GM18907 (cell line): ENCODE measurements around the gene RETSAT.
"Not testable (repeated sequence)": the region's sequence is repeated elsewhere in the genome, so short reads cannot be mapped to it uniquely, and the experiment has no call there.

Experiments
- ATAC-seq: cut with Tn5 transposase; IDR thresholded peaks from one replicate; pipeline ENCODE4 v1.9.1; 2021; ENCODE audit warnings: mild to moderate bottlenecking, moderate library complexity; ENCODE audit not compliant: unreplicated experiment

Gene RETSAT

DNA sequence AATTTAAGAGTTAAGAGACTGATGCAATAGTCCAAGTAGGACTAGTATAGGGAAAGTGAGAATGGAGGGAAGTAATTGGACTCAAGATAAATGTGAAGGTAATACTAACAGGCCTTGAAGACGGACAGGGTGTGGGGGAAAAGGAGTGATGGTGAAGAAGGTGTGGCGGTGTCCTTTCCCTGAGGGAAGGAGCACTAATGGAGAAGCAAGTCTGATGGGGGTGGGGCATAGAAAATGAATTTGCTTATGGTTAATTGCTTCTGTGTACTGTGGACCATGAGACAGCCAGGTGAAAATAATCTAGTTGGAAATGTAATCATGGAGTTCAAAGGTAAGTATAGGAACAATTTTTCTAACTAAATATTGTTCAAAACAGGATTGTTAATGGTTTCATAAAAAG lies 19.4 kb downstream of the RETSAT start:
- no peak for ATAC-seq

DNA sequence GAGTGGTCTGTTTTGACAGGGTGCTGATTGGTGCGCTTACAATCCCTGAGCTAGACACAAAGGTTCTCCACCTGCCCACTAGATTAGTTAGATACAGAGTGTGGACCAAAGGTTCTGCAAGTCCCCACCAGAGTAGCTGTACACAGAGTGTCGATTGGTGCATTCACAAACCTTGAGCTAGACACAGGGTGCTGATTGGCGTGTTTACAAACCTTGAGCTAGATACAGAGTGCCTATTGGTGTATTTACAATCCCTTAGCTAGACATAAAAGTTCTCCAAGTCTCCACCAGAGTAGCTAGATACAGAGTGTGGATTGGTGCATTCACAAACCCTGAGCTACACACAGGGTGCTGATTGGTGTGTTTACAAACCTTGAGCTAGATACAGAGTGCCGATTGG lies 20.5 kb downstream of the RETSAT start:
- not testable (repeated sequence) for ATAC-seq

DNA sequence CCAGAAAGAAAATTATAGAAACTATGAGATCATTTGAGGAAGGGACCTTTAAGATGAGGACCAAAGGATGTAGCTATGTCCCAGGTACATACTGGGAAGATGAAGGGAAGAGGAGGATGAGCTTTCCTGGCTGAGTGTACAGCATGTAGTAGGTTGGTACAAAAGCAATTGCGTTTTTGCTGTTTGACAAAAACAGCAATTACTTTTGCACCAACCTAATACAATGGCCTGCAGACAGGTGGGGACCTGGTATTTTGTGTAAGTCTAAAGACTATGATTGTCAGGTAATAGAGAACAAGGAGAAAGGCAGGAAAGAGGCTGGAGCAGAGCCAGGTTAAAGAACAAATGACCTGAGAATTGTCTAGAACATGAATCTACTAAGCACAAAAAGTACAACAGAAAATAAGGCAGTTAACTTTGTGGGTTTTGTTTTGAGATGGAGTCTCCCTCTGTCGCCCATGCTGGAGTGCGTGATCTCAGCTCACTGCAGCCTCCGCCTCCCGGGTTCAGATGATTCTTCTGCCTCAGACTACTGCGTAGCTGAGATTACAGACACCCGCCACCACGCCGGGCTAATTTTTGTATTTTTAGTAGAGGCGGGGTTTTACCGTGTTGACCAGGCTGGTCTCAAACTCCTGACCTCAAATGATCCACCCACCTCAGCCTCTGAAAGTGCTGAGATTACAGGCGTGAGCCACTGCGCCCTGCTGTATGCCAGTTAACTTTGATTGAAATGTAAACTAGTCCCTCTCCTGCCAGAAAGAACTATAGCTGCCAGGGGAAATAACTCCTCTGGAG lies 23.3 kb downstream of the RETSAT start:
- ATAC-seq = no peak

DNA sequence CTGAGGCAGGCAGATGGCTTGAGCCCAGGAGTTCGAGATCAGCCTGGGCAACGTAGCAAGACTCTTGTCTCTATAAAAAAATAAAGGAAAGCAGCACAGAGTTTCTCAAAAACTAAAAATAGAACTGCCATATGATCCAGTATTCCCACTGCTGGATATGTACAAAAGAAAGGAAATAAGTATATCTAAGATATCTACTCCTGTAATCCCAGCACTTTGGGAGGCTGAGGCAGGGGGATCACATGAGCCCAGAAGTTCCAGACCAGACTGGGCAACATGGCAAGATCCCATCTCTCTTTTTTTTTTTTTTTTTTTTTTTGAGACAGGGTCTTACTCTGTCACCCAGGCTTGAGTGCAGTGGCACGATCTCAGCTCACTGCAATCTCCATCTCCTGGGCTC lies 24.6 kb downstream of the RETSAT start:
- ATAC-seq = not testable (repeated sequence)

DNA sequence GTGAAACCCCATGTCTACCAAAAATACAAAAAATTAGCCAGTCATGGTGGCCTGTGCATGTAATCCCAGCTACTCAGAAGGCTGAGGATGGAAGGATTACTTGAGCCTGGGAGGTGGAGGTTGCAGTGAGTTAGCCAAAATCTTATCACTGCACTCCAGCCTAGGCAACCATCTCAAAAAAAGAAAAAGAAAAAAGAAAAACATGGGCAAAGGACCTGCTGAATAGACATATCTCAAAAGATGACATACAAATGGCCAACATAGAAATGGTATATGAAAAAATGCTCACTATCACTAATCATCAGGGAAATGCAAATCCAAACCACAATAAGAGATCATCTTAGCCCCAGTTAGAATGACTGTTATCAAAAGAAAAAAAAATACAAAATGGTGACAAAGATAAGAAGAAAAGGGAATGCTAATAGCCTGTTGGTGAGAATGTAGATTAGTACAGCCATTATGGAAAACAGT lies 25.1 kb downstream of the RETSAT start:
- ATAC-seq = no peak

DNA sequence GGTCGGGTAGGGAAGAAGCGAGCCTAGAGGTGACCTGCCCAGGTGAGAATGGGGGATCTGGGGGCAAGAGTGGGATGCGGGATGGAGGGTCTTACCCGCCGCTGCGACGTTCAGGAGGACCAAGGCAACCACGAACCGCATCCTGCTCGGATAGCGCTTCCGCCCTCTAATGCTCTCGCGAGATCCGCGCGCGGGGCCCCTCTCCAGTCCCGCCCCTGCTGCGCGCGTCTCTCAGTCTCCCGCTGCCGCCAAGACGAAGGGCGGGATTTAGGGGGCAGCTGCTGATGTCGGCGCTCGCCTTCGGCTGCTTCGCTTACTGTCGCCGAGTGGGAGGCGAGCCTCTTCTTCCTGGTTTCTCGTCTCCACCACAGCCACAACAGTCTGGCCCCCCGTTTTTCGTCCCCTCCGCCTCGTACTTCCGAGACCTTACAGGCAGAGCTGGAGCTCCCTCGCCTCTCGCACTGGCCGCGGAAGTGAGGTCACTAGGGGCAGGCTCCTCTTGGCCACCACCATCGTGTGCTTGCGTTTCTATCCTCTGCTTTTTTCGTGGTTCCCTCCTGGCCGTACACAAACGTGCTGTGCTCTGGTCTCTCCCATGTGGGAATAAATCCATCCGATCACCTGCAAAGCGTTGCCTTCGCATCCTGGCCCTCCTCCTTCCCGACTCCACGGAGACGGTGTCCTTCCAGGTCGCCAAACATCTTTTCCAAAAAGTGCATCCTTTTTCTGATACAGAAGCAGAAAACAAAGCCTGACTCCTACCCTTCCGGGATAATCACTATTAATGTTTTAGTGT lies 26.3 kb downstream of the RETSAT start, which contains the start of gene TGOLN2:
Gene TGOLN2, minus strand, starts transcription at position 168 of the 796 bp plus-strand sequence. Its CDS starts 27 bp downstream, at position 141.
- peak; percentile 92 for ATAC-seq

DNA sequence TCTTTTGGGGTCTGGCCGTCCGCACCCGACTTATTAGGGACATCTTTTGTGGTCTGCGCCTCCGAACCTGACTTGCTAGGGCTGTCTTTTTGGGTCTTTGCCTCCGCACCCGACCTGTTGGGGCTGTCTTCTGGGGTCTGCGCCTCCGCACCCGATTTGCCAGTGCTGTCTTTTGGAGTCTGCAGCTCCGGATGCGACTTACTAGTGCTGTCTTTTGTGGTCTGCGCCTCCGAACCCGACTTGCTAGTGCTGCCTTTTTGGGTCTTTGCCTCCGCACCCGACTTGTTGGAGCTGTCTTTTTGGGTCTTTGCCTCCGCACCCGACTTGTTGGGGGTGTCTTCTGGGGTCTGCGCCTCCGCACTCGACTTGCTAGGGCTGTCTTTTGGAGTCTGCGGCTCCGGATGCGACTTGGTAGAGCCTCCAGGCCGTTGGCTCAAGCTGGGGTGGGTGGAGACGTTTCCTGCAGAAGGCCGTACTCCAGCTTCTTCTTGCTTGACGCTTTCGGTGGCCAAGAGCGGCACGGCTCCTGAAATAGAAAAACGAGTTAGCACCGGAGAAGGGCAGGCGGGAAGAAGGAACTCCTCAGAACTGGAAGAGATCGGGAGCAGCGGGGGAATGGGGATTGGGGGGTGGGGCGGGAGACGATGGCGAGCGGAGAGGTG lies 27.0 kb downstream of the RETSAT start:
- ATAC-seq = peak; percentile 21

DNA sequence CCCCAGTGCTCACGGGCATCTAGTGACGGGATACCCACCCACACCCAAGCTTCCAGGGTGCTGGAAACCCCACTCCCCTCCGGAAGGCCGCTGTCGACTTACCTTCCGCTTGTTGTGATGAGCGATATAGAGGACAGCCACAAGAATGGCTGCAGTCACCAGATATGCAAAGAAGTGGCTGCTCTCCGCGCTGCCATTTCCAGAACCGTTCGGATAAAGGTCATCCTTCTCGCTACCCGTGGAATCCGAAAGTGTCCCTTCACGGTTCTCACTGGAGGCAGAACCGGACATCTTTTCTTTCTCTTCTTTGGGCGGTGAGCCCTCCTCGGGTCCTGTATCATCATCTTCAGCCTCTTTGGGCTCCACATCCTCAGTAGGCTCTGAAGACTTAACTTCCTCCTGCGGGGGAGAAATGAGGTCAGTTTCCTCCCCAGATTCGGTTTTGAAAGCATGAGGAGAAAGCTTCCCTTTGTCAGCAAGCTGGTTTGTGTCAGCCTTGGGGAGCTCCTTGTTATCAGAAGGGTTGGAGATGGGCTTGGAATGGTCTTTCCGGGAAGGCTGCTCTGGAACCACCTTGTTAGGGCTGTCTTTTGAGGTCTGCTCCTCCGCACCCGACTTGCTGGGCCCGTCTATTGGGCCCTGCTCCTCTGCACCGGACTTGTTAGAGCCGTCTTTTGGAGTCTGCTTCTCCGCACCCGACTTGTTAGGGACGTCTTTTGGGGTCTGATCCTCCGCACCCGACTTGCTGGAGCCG lies 27.7 kb downstream of the RETSAT start:
- ATAC-seq = peak; percentile 34

DNA sequence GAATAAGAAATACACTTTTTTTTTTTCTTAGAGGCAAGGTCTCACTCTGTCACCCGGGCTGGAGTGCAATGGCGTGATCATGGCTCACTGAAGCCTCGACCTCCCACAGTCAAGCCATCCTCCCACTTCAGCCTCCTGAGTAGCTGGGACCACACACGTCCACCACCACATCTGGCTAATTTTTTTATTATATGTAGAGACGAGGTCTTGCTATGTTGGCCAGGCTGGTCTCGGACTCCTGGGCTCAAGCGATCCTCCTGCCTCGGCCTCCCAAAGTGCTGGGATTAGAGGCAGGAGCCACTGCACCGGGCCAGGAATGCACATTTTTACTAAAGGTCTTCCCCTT lies 28.9 kb downstream of the RETSAT start:
- ATAC-seq = no peak

DNA sequence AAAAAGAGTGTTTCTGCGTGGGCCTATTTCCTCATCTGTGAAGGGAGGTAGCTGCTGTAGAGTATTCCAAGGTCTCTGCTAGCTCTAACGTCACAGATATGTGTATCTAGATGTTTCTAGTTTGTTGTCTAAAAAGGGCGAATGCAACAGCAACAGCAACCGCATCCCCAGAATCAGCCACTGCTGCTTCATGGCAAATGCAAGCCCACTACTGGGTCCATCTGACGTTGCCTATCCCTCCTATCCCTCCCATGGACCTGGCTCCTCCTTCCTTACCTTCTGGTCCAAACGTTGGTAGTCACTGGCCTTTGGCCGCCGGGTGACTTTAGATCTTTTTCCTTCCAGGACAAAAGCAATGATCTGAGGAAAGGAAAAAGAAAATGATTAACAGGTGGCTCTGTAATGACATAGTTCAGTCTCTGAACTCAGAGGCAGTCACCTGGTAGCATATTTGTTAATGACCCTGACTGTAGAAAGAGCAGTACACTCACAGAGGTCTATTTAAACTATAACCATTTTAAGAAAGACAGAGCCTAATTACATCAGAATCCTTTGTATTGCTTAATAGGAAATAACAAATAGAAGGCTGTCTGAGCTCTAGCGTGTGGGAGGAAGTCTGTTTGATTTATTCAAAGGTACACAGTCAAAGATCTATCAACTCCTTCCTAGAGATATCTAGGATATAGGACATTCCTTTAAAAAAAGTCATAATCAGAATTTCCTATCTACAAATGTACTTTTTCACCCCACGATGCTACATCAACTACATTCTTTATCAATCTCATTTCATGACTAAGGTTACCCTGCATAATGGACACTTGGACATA lies 29.5 kb downstream of the RETSAT start:
- ATAC-seq = no peak

DNA sequence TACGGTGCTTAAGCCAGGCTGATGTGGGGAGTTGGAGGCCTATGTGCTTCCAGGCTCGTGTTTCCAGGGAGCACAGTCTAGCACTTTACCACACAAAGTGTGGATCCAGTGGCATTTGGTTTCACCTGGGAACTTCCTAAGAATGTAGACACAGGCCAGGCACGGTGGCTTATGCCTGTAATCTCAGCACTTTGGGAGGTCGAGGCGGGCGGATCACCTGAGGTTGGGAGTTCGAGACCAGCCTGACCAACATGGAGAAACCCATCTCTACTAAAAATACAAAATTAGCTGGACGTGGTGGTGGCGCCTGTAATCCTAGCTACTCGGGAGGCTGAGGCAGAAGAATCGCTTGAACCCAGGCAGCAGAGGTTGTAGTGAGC lies 30.4 kb downstream of the RETSAT start:
- not testable (repeated sequence) for ATAC-seq

DNA sequence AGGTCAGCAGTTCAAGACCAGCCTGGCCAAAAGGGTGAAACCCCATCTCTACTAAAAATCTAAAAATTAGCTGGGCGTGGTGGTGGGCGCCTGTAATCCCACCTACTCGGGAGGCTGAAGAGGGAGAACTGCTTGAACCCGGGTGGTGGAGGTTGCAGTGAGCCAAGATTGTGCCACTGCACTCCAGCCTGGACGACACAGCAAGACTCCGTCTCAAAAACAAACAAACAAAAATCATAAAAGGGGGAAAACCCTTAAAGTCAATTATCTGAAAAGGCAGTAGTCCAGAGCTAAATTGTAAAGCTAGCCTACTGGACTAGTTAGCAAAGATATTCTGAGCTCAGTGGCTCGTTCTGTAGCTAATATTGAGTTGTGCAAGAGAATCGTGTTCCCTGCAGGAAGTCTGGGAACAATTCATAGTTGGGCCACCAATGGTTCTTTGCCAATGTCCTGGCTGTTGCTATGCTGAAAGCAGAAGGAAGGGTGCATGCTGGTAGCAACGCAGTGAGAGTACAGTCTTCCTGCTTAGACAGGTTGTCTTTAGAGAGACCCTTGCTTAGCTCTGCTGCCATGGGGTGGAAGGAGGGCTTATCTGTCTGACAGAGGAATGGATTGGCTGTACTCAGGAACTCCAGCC lies 30.9 kb downstream of the RETSAT start:
- no peak for ATAC-seq

DNA sequence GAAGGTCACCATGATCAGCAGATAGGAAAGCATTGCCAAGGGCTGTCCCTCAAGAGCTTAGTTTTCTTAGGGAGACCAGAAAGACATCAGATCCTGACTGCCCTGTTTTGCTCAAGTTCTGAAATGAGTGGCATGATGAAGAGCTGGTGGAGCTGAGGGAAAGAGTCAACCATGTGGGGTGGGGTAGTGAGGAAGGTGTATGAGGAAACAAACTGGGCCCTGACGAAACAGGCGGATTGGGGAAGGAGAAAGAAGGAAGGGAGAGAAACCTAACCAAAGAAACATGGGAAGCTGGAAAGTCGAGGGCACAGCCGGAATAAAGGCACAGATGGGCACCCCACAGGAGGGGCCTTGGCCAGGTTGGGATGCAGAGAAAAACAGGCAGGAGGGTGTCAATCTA lies 34.5 kb downstream of the RETSAT start:
- no peak for ATAC-seq

DNA sequence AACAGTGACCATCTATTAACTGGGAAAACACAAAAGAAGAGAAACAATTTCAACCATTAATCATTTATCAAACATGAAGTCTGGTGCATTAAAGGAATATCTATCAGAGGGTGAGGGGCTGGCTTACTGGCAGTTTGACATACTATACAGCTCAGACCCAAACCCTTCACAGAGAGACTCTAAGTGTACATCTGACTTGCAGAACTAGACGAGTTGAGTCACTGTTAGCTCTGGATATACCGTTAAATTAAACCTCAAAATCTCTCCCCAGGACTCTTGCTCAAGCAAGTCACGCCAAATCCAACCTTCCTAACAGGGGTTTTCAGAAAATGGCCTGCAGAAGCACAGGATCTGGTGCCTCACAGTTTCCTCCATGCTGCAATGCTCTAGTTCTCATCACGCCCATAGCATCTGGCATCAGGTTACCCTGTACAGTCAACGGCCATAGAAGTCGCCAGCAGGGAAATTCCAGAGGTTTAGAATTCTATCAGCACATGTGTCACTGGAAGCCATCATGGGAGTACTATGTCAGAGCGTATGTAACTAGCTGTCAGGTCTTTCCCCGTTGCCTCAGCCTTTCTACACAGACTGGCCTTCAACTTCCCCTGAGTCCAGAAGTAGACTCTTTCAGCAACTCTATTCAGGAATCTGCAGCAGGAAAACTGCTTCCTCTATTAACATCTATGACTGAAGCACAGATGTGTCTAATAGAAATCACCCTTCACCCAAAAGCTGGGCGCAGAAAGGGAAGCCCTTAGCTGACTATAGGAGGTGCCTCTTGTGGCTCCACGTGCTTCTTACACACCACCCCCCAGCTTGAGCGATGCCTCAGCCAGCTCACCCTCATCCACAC lies 35.9 kb downstream of the RETSAT start:
- no peak for ATAC-seq

DNA sequence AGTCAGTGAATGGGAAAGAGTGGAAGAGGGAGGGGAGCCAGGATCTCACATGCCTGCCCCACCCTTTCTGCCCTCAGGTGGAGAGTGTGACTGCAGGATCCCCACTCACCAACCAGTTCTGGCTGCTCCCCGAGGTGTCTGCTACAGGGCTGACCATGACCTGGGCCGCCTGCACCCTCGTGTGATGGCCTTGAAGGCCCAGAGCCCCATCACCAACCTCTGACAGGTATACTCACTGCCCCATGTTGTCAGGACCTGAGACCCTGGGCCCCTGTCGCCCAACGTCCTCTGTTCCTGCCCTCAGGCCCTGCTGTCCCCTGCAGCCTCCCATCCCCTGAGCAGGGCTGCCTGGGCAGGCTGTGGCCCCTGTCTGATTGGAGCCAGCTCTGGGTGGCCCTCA lies 38.4 kb downstream of the RETSAT start:
- ATAC-seq = not testable (repeated sequence)

DNA sequence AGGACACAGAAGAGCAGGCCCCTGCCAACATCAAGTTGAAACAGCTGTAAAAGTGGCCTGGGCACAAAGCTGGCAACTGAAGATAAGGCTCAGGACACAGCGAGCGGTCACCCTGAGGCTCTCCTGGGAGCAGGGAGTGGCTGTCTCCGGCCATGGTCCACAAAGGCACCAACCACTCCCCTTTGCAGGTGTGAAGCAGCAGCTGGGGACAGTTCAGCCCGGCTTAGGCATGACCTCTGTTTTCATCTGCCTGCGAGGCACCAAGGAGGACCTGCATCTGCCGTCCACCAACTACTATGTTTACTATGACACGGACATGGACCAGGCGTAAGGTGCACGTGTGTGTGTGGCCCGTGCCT lies 39.5 kb downstream of the RETSAT start:
- no peak for ATAC-seq

DNA sequence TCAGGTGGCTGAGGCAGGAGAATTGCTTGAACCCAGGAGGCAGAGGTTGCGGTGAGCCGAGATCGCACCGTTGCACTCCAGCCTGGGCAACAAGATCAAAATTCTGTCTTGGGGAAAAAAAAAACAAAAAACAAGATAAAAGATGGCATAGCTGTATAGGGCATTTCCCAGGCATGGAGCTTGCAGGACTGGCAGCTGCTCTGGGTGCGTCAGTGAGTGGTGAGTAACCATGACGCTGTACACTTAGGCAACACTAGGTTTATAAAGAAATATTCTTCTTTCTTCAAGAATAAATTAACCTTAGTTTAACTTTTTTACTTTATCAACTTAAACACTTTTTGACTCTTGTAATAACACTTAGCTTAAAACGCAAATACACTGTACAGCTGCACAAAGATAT lies 41.9 kb downstream of the RETSAT start:
- no peak for ATAC-seq

DNA sequence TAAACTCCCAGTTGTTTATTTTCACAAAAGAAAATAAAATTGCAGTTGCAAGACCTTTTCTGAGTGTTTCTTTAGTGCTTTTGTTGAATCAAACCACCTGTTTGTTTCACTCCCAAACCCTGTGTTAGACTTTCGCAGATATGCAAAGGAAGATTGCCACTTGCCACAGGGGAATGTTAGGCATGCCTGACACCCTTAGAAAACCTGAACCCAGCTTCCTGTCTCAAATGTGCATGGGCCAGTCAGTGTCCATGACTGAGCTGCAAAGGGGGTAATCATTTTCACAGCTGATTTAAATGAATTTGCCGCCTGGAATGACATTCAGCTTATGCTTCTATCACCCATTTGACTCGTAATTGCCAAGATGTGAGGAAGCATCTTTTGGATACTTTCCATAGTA lies 44.0 kb downstream of the RETSAT start:
- ATAC-seq = peak; percentile 56
